ENCODE measurements around the gene TTLL5. TPM values are rescaled to one million over a fixed set of nuclear protein-coding genes. Genes with fewer than 3 reads are reported as not detected.

Gene TTLL5
- total and polyA plus RNA-seq, 9 of the 15 experiments (the other 6 are each of a cell fraction or from before 2014, with no cell fraction given): 4.1 to 18.9 (median 12.6) TPM

- H3K9me3 ChIP-seq (replicated peaks; ENCODE audit: control insufficient read depth, insufficient read depth, low read depth, low read length): no peaks in the 10 kb centered on the region
- in situ Hi-C loops (cut with MboI): loop anchor here (10.0 kb wide), 1 partner anchor 167 kb away; no protein-coding TSS in a partner anchor
- WGBS (ENCODE audit: insufficient coverage, low coverage, missing lambda C conversion rate): 55% methylated on average over 6 of the region's 6 CpGs
- BruUV-seq (replicated peaks): no TSS peak
- ATAC-seq: no peak
- TF ChIP-seq ZNF644 (tag; IDR thresholded peaks at IDR 0.05; ENCODE audit: low read depth) (no peak), TRIM24 (IDR thresholded peaks at IDR 0.05) (no peak), RBM17 (IDR thresholded peaks at IDR 0.05; ENCODE audit: borderline replicate concordance, low read depth, low read length) (no peak), VEZF1 (CRISPR knock-in tag; IDR thresholded peaks at IDR 0.05) (no peak), KLF16 (IDR thresholded peaks at IDR 0.05) (no peak), NCOA2 (IDR thresholded peaks at IDR 0.05; ENCODE audit: partially characterized antibody in 2 of 2) (no peak), ZNF12 (CRISPR knock-in tag; IDR thresholded peaks at IDR 0.05) (no peak), TRIM25 (IDR thresholded peaks at IDR 0.05; ENCODE audit: borderline replicate concordance) (no peak), CHAMP1 (IDR thresholded peaks at IDR 0.05) (no peak), KAT8 (IDR thresholded peaks at IDR 0.05; ENCODE audit: low read depth) (no peak), ZNF232 (CRISPR knock-in tag; IDR thresholded peaks at IDR 0.05) (no peak), ZNF586 (CRISPR knock-in tag; conservative IDR thresholded peaks at IDR 0.05) (no peak), HEY1 (CRISPR knock-in tag; IDR thresholded peaks at IDR 0.05; ENCODE audit: borderline replicate concordance) (no peak)
- H3K4me1 ChIP-seq (replicated peaks in 1 of 2; ENCODE audit: control insufficient read depth in 2 of 2, insufficient read depth in 2 of 2, low read length in 2 of 2): peaks cover 4 to 6% of the 10 kb centered on the region in 2 experiments; a peak in 2 of 5 replicates
- H3K4me2 ChIP-seq (ENCODE audit: insufficient read depth, low read length): no peak overlapping the region
- H3K4me3 ChIP-seq: no peak overlapping the region
- POLR2A ChIA-PET: interaction anchor here (1.2 kb wide), 1 partner anchor 13 kb away, joined by 5 read pairs; no protein-coding TSS in a partner anchor
- H3K9me1 ChIP-seq (ENCODE audit: control insufficient read depth, insufficient read depth, low read length): no peaks in the 10 kb centered on the region
- CTCF ChIA-PET (ENCODE audit: low intra/inter-chr PET ratio): no interaction called here
- H3K9ac ChIP-seq (ENCODE audit: insufficient read depth in 1 of 2, low read depth in 2 of 2, low read length in 2 of 2): no peak overlapping the region
- no peaks in the 10 kb centered on the region for H3K79me2 ChIP-seq (ENCODE audit: control insufficient read depth, insufficient read depth, low read length)
- no peaks in the 10 kb centered on the region for H4K20me1 ChIP-seq (replicated peaks; ENCODE audit: control insufficient read depth, insufficient read depth, low read length)
- no peak for FAIRE-seq
- no peaks in the 10 kb centered on the region for H3K27me3 ChIP-seq (ENCODE audit: control insufficient read depth in 2 of 2, insufficient read depth in 2 of 2, low read length in 2 of 2)
- H3K36me3 ChIP-seq (ENCODE audit: control insufficient read depth, insufficient read depth, low read length): peaks cover 3% of the 10 kb centered on the region; the same call in 1 of the 3 replicates
- intact Hi-C loops (cut with micrococcal nuclease): no loop called here
- DNase-seq (ENCODE audit: extremely low read depth in 1 of 4, low spot score in 3 of 4): no peak
- H3K27ac ChIP-seq (ENCODE audit: extremely low read depth, low read depth, low read length): no peak overlapping the region
- no peak overlapping the region for H2AFZ ChIP-seq (ENCODE audit: low read depth, low read length)
Observed at GRCh38 chr14:75807667-75808360, 146.8 kb downstream of the TTLL5 start.
